Measurements from ENCODE around the gene MAEL. TPM values are rescaled to one million over a fixed set of nuclear protein-coding genes. Genes with fewer than 3 reads are reported as not detected.

MAEL gene
- total RNA-seq, 1 donor, result 8.6 TPM

DNA sequence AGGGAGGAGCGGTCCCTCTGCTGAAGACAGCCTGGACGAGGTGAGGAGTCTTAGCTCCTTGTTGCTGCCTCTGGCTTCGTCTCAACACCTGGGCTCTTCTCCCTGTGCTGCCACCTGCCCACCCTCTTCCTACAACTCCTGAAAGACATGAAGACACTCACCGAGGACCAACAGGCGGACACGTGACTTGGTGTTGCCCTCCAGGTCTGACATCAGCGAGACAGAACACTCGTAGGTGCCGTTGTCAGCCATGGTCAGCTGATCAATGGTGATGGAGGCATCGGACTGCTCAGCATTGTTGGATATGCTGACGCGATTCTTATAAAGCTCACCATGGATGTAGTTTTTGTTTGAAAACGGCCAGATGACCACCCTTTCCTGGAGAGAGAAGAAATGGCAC lies 79.7 kb downstream of the MAEL start:
- no peak overlapping the region for H3K4me3 ChIP-seq (ENCODE audit: low read depth, low read length)
- TF ChIP-seq, protein P1, sequence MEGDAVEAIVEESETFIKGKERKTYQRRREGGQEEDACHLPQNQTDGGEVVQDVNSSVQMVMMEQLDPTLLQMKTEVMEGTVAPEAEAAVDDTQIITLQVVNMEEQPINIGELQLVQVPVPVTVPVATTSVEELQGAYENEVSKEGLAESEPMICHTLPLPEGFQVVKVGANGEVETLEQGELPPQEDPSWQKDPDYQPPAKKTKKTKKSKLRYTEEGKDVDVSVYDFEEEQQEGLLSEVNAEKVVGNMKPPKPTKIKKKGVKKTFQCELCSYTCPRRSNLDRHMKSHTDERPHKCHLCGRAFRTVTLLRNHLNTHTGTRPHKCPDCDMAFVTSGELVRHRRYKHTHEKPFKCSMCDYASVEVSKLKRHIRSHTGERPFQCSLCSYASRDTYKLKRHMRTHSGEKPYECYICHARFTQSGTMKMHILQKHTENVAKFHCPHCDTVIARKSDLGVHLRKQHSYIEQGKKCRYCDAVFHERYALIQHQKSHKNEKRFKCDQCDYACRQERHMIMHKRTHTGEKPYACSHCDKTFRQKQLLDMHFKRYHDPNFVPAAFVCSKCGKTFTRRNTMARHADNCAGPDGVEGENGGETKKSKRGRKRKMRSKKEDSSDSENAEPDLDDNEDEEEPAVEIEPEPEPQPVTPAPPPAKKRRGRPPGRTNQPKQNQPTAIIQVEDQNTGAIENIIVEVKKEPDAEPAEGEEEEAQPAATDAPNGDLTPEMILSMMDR (IDR thresholded peaks at IDR 0.05; ENCODE audit: insufficient read depth, low read depth, low read length), result no peak

DNA sequence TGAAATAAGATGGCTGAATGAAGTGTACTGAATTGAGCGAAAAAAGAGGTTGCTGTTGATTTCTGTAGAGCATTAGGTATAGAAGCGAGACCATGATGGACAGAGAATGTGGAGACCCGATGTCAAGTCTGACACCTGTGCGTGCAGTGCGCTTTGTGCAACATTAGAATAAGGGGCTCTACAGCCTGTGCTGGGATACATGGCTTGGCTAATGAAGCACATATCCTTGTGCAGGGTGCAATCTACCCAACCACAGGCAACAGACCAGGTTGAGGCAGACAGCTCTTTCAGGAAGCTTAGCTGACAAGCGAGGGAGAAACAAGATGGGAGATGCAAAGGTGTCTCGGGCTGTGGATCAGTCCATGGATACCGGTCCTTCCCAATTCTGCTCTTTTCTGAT lies 82.2 kb downstream of the MAEL start:
- no peak for DNase-seq (ENCODE audit: low read depth)
- TF ChIP-seq, protein P1 (IDR thresholded peaks at IDR 0.05; ENCODE audit: insufficient read depth, low read depth, low read length), result no peak
- H3K4me3 ChIP-seq (ENCODE audit: low read depth, low read length), result no peak overlapping the region

More for the DNA sequence above, 79.7 kb downstream of the MAEL start:
- no peak for DNase-seq (ENCODE audit: low read depth)

Small RNA genes within 50 kb of the gene (small RNA-seq; reads per million reads assigned to genes)
- gene RNA5SP65, result 0.28 reads per million

Other genes starting within 250 kb of the MAEL start
- 27.1 and 36.7 TPM in 2 replicates for gene POGK, start 149.8 kb upstream of the MAEL start, total RNA-seq
- 10.6 and 16.0 TPM in 2 replicates for gene TADA1, start 113.0 kb upstream of the MAEL start, total RNA-seq
- 0.32 and 0.43 TPM in 2 replicates for gene ILDR2, start 13.7 kb upstream of the MAEL start, total RNA-seq
- not detected in 2 replicates for gene GPA33, start 101.1 kb downstream of the MAEL start, total RNA-seq
- gene STYXL2, start 104.8 kb downstream of the MAEL start, total RNA-seq, result not detected in 2 replicates
- 5.8 and 6.9 TPM in 2 replicates for gene POU2F1, start 231.6 kb downstream of the MAEL start, total RNA-seq